Limb (tissue), 2 donors: ENCODE data around the gene C4orf50.

Experiments used
- DNase-seq, 2 donors: peaks; one replicate each; pipeline ENCODE4 v3.0.0-alpha.2; 2016; ENCODE audit errors: extremely low spot score in 2 of 2

C4orf50 gene

DNA sequence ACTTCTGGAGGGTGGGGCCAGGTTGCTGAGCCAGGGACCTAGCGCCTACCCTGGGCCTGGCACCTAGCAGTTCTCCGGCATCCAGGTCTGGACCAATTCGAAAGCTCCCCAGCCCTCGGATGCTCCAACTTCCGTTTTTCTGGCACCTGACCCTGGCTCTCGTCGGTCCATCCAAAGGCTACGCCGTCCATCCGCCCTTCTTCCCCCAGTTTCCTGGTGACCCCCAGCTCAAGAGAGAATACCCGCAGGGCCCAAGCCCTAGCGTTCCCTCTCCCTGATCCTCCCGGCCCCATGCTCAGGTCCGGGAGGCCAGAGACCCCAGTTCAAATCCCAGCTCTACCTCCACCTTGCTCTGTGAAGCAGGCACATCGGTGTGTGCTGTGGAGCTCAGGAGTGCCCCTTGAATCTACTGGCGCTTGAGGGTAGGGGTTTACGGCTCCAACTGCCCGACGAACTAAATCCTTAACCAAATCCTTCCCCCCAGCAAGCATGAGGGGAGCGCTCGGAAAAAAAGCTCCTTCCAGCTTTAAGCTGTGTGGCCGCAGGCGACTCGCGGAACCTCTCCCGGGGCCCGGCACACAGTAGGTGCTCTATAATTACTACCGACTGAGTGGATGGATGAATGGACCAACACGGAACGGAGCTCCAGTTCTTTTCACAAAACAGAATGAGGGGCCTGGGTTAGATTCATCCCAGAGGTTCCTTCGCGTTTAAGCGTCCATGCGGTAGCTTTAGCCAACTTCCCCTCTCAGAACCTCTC, 126.5 kb downstream of the C4orf50 start:
- no peak for DNase-seq

DNA sequence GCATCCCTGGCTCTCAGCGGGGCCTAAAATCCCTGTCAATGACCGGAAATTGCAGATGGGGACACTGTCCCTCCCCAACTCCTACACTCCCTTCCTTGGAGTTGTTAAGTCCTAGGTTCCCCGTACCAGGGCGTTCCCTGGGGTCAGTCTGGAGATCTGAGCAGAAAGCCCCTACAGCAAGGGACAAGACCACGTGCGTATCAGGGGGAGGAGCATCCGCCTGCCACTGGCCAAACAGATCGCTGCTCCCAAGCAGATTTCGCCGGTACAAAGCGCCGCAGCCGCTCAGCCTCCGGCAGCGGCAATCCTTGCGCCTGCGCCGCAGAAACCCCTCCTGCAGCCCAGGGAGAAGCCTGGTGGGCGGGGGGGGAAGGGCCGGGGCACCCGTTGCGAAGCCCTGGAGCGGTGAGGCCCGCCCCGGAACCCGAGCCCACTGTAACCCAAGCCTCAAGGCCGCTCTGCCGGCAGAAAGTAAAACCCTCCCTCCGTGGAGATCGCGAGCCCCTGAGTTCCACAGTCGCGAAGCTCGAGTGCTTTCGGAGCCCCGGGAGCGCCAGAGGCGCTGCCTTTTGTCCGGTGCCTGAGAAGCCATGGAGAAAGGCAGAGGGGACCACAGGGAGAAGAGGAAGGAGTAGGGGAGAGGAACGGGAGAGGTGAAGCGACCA, 128.0 kb downstream of the C4orf50 start:
- peak; percentile 31 to 82 for DNase-seq

DNA sequence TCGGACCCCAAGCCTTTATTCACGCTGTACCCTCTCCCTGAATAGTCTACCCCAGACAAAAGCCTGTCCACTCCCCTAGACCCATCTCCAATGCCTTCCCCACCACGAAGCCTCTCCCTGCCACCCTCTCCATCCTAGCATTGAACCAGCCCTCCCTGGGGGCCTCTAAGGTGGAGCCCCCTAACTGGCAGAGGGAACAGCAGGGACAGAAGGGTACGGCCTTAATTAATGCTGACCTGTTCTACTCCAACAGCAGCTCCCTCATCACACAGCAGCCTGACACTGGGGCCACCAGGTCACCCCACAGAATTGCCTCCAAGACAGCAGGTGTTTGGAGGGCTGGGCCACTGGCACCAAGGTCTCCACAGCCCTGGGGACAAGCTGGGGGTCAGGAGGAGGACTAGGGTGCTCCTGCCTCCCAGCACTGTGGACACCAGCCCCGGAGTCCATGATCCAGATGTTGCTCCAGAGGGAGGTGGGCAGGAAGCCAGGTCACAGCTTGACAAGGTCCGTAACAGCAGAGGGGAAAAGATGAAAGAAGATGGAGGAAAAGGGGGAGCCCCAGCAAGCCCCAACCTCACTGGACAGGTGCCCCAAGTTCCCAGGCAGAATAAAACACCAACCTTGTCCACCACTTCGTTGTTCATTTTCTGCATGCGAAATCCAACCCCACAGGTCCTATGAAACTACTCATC, 129.1 kb downstream of the C4orf50 start:
- no peak for DNase-seq

- DNase-seq: peak in 1 of 2 donors; percentile 79
Observed at GRCh38 chr4:5888222-5889001, 129.8 kb downstream of the C4orf50 start.

GRCh38 chr4:5887361-5888221, 130.6 kb downstream of the C4orf50 start:
- DNase-seq: peak in 1 of 2 donors; percentile 73

GRCh38 chr4:5887011-5887360, 131.2 kb downstream of the C4orf50 start:
- DNase-seq: no peak

DNA sequence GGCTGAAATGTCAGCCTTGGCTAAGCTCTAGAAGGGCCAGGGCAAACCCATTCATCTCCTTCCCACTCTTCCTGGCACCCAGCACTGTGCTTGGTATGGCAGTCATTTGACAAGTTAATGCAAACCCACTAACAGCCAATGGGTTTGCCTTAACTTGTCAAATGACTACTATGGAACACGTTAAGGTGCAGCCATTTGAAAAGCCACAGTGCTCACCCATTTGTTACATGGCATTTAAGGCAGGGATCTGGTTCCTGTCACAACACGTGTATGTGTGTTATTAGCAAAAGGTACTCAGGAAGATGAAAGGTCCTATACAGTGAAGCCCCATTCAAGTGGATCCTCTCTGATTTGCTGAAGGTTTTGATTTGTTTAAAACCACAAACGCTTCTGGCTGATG, 132.5 kb downstream of the C4orf50 start:
- DNase-seq: no peak

DNA sequence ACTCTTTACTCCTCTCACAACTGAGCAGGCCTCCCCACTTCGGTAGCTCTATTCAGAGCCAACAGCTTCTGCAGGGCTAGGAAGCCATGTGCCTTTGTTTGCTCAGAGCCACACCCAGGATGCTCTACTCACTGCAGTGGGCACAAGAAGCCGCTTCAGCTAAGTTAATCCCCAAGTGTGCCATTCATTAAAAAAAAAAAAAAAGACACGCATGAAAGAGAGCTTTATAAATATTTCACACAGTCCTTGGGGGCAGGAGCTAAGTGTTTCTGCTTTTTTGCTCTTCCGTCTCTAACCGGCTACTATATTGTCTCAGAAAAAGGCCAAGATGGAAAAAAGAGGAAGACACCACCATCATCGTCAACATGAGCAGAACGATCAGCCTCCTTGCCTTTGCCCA, 133.4 kb downstream of the C4orf50 start:
- DNase-seq: no peak

DNA sequence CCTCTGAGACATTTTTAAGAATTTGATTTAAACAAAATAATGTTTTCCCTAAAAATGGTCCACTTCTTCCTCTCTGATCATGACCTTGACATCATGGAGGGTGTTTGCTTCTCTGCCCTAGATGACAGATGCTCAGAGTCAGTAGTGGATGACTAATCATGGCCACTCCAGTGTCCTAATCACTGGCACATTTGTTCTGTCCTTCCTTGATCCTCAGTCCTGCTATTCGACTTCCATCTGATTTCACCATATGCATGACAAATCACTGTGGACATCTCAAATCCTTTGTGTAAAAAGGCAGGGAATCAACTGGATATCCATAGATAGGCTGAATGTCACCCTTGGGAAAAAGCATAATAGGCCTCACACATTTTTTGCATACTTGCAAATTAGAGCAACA, 134.3 kb downstream of the C4orf50 start:
- no peak for DNase-seq

- DNase-seq: no peak
Observed at GRCh38 chr4:5882947-5883346, 135.3 kb downstream of the C4orf50 start.

DNA sequence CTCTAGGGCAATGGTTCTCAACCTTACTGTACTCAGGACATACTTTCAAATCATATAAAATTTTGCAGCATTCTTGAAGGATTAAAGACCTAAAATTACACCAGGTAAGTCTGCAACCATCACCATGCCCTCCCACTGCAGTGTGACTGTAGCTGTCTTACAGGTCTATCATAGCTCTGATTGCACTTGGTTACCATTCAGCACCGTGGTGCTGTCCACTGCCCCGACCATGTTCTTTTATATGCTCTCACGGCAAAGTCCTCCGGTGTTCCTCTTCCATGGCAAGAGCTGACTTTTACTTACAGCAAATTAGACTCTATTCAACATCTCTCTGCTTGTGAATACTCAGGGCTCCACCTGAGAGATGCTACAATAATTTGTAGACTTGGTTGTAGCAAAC, 136.9 kb downstream of the C4orf50 start:
- no peak for DNase-seq

DNA sequence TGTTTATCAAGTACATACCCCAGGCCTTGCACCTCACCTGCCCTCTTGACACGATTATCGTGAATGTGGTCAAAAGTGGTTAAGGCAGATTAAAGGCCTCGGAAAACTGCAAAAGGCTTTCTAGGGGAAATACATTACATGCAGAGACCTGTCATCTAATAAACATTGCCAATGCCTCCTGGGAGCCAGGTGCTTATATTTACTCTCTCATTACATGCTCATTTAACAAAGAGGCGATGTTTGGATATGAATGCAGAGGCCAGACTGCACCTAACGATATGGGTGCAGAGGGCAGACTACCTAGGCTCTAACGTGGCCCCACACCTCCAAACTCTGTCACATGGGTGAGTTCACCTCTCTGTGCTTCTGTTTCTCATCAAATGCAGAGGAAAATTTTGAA, 139.9 kb downstream of the C4orf50 start:
- no peak for DNase-seq

DNA sequence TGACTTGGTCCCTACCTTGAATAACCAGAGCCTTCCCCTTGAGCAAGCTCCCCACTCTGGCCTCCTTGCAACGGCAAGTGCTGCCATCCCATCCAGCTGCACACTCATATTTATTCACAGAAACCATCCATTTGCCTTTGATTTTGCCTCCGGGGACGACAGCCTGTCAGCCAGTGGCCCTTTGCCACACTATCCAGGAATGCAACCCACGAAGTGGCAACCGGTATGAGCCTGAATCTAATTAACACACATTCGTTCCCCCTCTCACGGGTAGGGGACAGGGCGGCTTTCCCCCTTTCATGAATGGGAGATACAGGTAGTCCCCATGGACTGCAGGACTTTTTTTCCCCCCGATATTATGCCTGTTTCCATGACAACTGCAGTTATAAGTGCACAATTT, 140.8 kb downstream of the C4orf50 start:
- no peak for DNase-seq

DNA sequence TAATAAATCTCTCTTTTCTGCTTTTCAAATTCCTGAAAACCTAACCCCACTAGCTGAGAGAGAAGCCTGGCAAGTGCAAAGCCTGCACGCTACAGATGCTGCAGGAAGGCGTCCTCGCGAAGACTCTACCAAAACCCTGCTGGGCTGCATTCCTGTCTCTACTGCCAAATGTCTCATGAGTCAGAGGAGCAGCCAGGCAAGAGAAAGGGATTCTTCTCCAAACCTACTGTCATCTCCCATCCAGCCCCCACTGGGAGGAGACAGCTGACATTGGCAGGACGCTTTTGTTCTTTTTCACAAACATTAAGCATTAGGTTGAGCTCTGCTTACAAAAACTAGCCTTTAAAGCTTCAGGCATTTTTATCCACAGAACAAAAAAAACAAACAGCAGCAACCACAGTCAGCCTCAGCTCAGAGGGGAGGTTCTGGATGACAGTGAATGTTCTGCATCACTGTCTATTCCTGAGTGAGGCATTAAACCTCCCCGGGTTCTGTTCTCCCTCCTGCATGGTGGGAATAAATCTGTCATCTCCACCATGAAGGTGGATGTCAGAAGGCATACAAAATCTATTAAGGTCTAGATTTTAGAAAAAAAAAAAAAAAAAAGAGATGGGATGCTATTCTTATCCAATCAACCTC, 143.3 kb downstream of the C4orf50 start:
- no peak for DNase-seq

- DNase-seq: no peak
Observed at GRCh38 chr4:5870701-5871100, 147.5 kb downstream of the C4orf50 start.

DNA sequence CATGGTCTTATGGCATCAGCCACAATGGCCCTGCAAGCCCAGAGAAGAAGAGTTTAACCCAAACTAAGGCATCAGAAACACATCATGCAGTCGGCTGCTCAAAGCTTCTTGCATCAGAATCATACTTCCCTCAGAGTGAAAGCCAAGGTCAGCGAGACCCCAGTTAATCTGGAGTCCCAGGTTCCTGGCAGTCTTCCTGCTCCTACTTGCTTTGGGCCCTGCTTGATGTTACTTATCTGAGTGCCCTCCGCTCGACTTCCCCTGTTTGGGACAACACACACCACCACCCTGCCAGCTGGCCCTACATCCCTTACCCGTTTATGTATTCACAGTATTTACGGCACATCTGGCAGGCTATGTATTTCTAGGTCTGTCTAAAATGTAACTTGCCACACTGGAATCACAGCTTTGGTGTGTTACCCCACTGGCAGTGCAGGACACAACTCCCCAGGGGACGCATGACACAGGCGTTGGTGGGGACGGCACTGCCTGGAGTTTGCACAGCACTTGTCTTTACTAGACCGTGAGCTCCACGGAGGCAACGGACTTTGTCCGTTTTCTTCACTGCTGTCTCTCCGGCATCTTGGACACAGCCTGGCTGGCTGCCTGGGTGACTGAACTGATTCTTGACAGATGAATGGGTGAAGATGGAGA, 148.1 kb downstream of the C4orf50 start:
- DNase-seq: no peak

DNA sequence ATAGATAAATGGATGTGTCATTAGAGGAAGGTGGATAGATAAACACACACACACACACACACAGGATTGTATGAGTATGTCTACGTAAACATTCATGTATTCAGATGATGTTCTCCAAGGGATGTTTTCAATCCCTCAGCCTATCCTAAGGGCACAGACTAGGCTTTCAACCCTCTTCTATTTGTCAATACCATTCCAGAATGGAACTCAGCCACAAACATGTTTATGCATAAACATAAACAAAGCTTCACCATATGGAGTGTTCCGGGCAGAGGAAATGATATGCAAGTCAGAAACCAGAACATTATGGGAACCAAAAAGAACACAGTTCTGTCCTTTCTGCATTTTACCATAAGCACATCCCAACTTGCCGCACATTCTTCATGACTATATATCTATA, 150.4 kb downstream of the C4orf50 start:
- no peak for DNase-seq

DNA sequence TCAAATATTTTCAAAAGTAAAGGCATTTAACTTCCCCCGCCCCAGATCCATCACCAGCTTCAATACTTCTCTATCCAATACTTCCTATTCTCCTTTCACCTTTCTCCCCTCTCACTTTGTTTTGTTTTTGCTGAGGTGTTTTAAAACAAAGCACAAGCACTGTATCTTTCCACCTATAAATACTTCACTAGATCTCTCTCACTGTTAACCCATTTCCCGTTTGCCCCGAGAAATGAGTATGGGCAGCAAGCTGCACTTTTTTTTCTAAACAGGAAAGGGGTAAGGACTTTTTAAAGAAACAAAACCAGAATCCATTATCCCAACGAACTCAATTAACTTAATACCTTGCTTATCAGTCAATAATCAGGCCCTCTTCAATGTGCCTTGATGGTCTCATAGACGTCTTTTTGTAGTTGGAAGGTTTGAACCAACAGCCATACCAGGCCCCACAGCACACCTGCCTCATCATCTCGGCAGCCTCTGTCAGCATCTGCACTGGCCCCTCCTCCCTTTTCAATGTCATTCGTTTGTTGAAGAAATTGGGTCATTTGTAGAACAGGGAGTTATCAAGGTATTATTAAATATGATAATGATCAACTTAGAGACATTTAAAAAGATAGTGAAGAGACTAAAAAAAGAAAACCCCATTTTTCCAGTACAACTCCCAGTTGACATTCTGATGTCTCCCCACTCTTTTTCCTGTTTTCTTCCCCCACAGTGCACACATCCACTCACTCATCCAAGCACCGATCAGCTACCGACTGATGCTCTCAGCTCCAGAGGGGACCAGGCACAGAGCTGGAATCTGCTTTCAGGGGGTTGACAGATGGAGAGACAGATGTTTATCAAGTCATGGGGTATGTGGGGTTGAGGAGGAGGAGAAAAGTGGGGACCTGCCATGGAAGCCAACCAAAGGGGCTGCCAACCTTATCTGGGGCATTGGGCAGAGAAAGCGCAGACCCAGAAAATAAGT, 151.1 kb downstream of the C4orf50 start:
- DNase-seq: no peak
